K562 (cell line): Measurements from ENCODE around the gene TCIRG1. TPM values are rescaled to one million over a fixed set of nuclear protein-coding genes. Genes with fewer than 3 reads are reported as not detected.

ENCODE experiments used
- CREBBP ChIP-seq: IDR thresholded peaks from one replicate; pipeline ENCODE4 v1.6.1; 2012; ENCODE audit warnings: low read depth, mild to moderate bottlenecking, control low read depth, inconsistent platforms, low read length
- GTF2E2 ChIP-seq: fragments of 200-800 bp; sonication (Bioruptor generic); IDR thresholded peaks from 2 replicates; pipeline ENCODE4 v1.6.1; 2016; ENCODE audit warnings: missing genetic modification characterization, missing compliant biosample characterization
- HNRNPL ChIP-seq: fragments of 200-400 bp; formaldehyde crosslinking; IDR thresholded peaks from 2 replicates; pipeline ENCODE4 v1.6.1; 2017; ENCODE audit warnings: low read depth, mild to moderate bottlenecking, low read length
- MAFG ChIP-seq: fragments of 450-650 bp; conservative IDR thresholded peaks from 2 replicates; pipeline ENCODE4 v1.6.1; 2016; ENCODE audit warnings: missing genetic modification characterization, missing compliant biosample characterization
- PHF8 ChIP-seq: fragments of 200-600 bp; sonication (generic); IDR thresholded peaks from 2 replicates; pipeline ENCODE4 v1.6.1; 2012; ENCODE audit warnings: mixed run types, mild to moderate bottlenecking, inconsistent platforms, low read length, moderate library complexity, borderline replicate concordance
- TBL1XR1 ChIP-seq, 2 experiments: IDR thresholded peaks; 2 replicates each; pipeline ENCODE4 v1.6.1; 2012; ENCODE audit warnings: improper control_type of control experiment in 2 of 2, low read length in 2 of 2, mild to moderate bottlenecking in 1 of 2
- ZSCAN29 ChIP-seq: fragments of 450-650 bp; IDR thresholded peaks from 2 replicates; pipeline ENCODE4 v1.6.1; 2017
- polyA plus RNA-seq, 8 experiments: library from polyadenylated mRNA; depleted of rRNA in 4 of 8; stranded (reverse) in 5 of 8; unstranded in 3 of 8; fragments of >200 nt; fragmentation: Nextera tagmentation in 2 of 8; fragmentation: Illumina TruSeq in 1 of 8; extraction: Ambion mirVana in 2 of 8; extraction: Trizol in 1 of 8; gene quantifications; 2 replicates each; pipeline versions ENCODE4 v1.2.1 to v1.2.3, GENCODE V29; 2011 to 2014; ENCODE audit warnings: inconsistent platforms in 1 of 8, missing spikeins in 1 of 8
- total RNA-seq, 7 experiments: library from RNA; depleted of rRNA in 6 of 7; stranded (reverse); fragments of >200 nt in 6 of 7; fragmentation: Illumina TruSeq in 2 of 7; extraction: Trizol in 2 of 7; gene quantifications; 2 replicates each; pipeline versions ENCODE4 v1.2.1 to v1.2.3, GENCODE V29; 2011 to 2021; ENCODE audit warnings: low replicate concordance in 1 of 7
- TF ChIP-seq, protein P1 (sequence below): fragments of 200-400 bp; formaldehyde crosslinking; IDR thresholded peaks from 2 replicates; pipeline ENCODE4 v1.6.1; 2017; ENCODE audit warnings: mild to moderate bottlenecking, low read depth, low read length, moderate library complexity
- TF ChIP-seq, protein P2 (sequence below), 2 experiments: fragments of 450-650 bp; conservative IDR thresholded peaks; 2 replicates each; pipeline ENCODE4 v1.6.1; 2017; ENCODE audit warnings: mild to moderate bottlenecking in 2 of 2, moderate library complexity in 2 of 2
- TF ChIP-seq, protein P3 (sequence below): sonication (generic); formaldehyde crosslinking; IDR thresholded peaks from 2 replicates; pipeline ENCODE4 v1.8.0; 2022; ENCODE audit warnings: mild to moderate bottlenecking, missing genetic modification reagents
- TF ChIP-seq, protein P4 (sequence below): fragments of 450-650 bp; IDR thresholded peaks from 2 replicates; pipeline ENCODE4 v1.7.1; 2018; ENCODE audit warnings: mild to moderate bottlenecking, low read depth; ENCODE audit not compliant: partially characterized antibody
- TF ChIP-seq, protein P5 (sequence below): IDR thresholded peaks from 2 replicates; pipeline ENCODE4 v1.6.1; 2011; ENCODE audit warnings: borderline replicate concordance, low read depth, mild to moderate bottlenecking, moderate library complexity, low read length; ENCODE audit not compliant: insufficient read depth, poor library complexity, severe bottlenecking

The TCIRG1 gene
- total and polyA plus RNA-seq, 9 of the 15 experiments (the other 6 are each of a cell fraction or from before 2014, with no cell fraction given), result 0.49 to 143 (median 24.4) TPM

DNA sequence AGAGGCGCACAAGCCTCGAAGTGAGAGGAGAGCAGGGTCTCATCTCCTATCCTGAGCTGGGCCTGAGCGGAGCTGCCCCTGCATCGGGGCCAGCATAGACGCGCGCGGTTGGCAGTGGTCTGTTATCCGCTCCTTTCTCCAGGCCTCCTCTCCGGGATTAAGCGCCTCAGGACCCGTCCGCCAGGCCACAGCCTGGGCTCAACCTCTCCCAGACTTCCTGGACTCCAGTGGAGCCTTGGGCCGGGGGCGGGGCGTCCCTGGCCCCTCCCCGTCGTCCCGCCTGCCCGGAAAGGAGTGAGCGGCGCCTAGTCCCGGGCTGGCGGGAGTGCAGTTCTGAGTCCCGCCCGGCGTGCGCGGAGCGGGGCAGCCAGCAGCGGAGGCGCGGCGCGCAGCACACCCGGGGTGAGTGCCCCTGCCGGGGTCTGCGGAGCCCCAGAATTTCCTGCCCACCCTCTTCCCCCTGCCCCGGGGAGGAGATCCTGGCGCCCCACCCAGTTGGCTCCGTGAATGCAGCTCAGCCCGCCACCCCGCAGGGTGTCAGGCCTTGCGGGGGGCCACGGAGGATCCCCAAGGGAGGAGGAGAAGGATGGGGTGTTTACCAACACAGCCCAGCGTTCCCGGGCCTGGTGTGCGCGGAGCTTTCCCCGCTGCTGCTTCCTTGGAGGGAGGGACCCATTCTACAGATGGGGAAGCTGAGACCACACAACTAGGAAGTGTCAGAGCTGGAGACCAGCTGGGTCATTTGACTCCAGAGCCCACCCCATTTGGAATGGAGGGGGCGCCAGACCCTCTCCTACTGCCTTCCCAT is at the start of gene TCIRG1 (continued):
- TF ChIP-seq, protein P1, sequence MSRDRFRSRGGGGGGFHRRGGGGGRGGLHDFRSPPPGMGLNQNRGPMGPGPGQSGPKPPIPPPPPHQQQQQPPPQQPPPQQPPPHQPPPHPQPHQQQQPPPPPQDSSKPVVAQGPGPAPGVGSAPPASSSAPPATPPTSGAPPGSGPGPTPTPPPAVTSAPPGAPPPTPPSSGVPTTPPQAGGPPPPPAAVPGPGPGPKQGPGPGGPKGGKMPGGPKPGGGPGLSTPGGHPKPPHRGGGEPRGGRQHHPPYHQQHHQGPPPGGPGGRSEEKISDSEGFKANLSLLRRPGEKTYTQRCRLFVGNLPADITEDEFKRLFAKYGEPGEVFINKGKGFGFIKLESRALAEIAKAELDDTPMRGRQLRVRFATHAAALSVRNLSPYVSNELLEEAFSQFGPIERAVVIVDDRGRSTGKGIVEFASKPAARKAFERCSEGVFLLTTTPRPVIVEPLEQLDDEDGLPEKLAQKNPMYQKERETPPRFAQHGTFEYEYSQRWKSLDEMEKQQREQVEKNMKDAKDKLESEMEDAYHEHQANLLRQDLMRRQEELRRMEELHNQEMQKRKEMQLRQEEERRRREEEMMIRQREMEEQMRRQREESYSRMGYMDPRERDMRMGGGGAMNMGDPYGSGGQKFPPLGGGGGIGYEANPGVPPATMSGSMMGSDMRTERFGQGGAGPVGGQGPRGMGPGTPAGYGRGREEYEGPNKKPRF, result no peak
- TF ChIP-seq GTF2E2 (0 out of 2 replicates have a peak, but pooled peaks have one; percentile 69), CREBBP (no peak), ZSCAN29 (peak; percentile 87), TBL1XR1 (IDR thresholded peaks at IDR 0.05; ENCODE audit: low read length in 2 of 2) (no peak), MAFG (tag) (no peak), HNRNPL (no peak), PHF8 (peak; percentile 97)
- TF ChIP-seq, protein P2, sequence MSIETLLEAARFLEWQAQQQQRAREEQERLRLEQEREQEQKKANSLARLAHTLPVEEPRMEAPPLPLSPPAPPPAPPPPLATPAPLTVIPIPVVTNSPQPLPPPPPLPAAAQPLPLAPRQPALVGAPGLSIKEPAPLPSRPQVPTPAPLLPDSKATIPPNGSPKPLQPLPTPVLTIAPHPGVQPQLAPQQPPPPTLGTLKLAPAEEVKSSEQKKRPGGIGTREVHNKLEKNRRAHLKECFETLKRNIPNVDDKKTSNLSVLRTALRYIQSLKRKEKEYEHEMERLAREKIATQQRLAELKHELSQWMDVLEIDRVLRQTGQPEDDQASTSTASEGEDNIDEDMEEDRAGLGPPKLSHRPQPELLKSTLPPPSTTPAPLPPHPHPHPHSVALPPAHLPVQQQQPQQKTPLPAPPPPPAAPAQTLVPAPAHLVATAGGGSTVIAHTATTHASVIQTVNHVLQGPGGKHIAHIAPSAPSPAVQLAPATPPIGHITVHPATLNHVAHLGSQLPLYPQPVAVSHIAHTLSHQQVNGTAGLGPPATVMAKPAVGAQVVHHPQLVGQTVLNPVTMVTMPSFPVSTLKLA (conservative IDR thresholded peaks at IDR 0.05), result peak; percentile 42 to 76; a peak in 3 of 4 replicates
- TF ChIP-seq, protein P3, sequence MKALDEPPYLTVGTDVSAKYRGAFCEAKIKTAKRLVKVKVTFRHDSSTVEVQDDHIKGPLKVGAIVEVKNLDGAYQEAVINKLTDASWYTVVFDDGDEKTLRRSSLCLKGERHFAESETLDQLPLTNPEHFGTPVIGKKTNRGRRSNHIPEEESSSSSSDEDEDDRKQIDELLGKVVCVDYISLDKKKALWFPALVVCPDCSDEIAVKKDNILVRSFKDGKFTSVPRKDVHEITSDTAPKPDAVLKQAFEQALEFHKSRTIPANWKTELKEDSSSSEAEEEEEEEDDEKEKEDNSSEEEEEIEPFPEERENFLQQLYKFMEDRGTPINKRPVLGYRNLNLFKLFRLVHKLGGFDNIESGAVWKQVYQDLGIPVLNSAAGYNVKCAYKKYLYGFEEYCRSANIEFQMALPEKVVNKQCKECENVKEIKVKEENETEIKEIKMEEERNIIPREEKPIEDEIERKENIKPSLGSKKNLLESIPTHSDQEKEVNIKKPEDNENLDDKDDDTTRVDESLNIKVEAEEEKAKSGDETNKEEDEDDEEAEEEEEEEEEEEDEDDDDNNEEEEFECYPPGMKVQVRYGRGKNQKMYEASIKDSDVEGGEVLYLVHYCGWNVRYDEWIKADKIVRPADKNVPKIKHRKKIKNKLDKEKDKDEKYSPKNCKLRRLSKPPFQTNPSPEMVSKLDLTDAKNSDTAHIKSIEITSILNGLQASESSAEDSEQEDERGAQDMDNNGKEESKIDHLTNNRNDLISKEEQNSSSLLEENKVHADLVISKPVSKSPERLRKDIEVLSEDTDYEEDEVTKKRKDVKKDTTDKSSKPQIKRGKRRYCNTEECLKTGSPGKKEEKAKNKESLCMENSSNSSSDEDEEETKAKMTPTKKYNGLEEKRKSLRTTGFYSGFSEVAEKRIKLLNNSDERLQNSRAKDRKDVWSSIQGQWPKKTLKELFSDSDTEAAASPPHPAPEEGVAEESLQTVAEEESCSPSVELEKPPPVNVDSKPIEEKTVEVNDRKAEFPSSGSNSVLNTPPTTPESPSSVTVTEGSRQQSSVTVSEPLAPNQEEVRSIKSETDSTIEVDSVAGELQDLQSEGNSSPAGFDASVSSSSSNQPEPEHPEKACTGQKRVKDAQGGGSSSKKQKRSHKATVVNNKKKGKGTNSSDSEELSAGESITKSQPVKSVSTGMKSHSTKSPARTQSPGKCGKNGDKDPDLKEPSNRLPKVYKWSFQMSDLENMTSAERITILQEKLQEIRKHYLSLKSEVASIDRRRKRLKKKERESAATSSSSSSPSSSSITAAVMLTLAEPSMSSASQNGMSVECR, result peak; percentile 71; the same call in 1 of the 2 replicates
- TF ChIP-seq, protein P4, sequence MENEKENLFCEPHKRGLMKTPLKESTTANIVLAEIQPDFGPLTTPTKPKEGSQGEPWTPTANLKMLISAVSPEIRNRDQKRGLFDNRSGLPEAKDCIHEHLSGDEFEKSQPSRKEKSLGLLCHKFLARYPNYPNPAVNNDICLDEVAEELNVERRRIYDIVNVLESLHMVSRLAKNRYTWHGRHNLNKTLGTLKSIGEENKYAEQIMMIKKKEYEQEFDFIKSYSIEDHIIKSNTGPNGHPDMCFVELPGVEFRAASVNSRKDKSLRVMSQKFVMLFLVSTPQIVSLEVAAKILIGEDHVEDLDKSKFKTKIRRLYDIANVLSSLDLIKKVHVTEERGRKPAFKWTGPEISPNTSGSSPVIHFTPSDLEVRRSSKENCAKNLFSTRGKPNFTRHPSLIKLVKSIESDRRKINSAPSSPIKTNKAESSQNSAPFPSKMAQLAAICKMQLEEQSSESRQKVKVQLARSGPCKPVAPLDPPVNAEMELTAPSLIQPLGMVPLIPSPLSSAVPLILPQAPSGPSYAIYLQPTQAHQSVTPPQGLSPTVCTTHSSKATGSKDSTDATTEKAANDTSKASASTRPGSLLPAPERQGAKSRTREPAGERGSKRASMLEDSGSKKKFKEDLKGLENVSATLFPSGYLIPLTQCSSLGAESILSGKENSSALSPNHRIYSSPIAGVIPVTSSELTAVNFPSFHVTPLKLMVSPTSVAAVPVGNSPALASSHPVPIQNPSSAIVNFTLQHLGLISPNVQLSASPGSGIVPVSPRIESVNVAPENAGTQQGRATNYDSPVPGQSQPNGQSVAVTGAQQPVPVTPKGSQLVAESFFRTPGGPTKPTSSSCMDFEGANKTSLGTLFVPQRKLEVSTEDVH, result peak; percentile 15
- TF ChIP-seq, protein P5, sequence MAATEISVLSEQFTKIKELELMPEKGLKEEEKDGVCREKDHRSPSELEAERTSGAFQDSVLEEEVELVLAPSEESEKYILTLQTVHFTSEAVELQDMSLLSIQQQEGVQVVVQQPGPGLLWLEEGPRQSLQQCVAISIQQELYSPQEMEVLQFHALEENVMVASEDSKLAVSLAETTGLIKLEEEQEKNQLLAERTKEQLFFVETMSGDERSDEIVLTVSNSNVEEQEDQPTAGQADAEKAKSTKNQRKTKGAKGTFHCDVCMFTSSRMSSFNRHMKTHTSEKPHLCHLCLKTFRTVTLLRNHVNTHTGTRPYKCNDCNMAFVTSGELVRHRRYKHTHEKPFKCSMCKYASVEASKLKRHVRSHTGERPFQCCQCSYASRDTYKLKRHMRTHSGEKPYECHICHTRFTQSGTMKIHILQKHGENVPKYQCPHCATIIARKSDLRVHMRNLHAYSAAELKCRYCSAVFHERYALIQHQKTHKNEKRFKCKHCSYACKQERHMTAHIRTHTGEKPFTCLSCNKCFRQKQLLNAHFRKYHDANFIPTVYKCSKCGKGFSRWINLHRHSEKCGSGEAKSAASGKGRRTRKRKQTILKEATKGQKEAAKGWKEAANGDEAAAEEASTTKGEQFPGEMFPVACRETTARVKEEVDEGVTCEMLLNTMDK, result no peak
